HG03565 (cell line): ENCODE data around the gene UNC5CL.
"Not testable (repeated sequence)": the region's sequence is repeated elsewhere in the genome, so short reads cannot be mapped to it uniquely, and the experiment has no call there.

Experiments used
- ATAC-seq: cut with Tn5 transposase; IDR thresholded peaks from one replicate; pipeline ENCODE4 v1.9.1; 2021; ENCODE audit warnings: mild to moderate bottlenecking, moderate library complexity; ENCODE audit not compliant: unreplicated experiment

Gene UNC5CL

DNA sequence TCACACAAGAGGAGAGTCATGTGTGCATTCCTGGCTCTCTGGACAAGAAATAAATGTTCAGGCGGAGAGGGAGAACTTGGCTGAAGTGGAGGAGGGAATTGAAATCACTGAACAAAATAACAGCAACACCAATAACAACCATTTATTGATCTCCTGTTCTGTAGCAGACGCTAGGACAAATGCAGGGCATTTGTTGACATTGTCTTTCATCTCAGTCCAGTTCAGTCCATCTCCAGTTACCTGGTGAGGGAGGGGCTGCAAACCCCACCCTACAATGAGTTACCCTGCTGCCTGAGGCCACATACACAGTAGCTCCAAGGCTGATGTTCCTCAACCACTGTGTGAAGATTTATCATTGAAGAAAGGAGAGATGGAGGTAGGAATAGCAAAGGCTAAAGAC lies 27.3 kb downstream of the UNC5CL start:
- ATAC-seq = no peak

DNA sequence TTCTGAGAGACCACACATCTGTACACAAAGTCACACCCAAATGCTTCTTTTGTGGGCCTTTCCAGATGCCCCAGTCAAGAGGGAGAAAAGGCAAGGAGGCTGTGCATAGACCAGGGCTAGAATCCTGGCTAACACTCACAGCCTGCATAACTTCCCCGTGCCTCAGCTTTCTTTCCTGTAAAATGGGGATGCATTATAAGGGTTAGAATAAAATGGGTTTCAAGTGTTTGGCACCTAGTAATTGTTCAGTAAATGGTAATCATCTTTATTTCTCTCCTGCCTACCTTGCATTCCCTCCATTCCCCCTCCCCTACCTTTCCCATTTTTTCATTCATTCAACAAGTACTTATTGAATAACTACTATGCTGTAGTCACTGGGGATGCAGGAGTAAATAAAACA lies 29.4 kb downstream of the UNC5CL start:
- no peak for ATAC-seq

DNA sequence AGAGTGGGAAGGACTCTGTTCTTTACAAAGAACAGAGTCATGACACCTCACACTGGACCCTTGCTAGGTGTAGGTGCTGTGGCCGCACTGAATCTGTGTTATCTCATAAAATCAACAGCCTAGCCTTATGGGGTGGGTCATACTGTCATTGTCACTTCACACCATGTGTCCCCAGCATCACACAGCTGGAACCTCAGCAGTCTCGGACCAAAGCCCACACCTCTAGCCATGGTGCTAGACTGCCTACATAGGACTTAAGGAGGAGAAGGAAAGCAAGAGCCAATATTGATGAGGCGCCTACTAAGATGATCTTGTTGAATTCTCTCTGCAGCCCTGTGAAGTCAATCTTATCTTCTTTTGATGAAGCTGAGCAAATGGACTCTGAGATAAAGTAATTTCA lies 31.0 kb downstream of the UNC5CL start:
- ATAC-seq = no peak

DNA sequence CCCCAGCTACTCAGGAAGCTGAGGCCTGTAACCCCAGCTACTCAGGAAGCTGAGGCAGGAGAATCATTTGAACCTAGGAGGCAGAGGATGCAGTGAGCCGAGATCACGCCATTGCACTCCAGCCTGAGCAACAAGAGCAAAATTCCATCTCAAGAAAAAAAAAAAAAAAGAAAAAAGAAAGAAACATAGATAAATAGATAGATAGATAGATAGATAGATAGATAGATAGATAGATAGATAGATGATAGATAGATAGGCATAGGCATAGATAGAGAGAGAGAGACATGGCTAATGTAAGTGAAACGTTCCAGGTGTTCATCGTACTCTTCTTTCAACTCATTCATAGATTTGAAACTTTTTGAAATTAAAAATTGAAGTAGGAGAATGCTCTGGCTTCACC lies 32.0 kb downstream of the UNC5CL start:
- not testable (repeated sequence) for ATAC-seq

DNA sequence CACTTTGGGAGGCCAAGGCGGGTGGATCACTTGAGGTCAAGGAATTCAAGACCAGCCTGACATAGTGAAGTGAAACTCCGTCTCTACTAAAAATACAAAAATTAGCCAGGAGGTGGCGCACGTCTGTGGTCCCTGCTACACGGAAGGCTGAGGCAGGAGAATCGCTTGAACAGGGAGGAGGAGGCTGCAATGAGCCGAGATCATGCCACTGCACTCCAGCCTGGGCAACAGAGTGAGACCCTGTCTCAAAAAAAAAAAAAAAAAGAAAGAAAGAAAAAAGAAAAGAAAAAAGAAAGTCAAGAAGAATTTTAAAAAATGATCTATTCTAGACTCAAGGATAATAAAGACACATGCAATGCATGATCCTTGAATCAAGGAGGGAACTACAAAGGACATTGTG lies 32.8 kb downstream of the UNC5CL start:
- ATAC-seq = not testable (repeated sequence)

DNA sequence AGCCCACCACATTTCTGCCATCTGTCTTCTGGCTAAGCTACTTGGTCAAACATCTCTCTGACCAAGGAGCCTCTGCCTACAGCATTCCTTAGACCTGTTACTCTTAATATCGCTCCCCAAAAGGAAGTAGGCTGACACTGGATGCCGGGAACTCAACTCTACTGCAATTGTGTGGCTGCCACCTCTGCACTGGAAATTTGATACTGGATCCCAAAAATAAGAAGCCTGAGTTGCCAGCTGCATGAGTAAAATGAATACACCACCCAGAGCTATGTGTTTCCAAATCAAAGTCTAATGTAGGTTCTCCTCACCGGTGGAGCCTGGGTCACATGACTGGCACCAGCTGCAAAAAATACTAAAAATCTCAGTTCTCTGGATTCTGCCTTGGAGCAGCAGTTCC lies 36.9 kb downstream of the UNC5CL start:
- no peak for ATAC-seq

DNA sequence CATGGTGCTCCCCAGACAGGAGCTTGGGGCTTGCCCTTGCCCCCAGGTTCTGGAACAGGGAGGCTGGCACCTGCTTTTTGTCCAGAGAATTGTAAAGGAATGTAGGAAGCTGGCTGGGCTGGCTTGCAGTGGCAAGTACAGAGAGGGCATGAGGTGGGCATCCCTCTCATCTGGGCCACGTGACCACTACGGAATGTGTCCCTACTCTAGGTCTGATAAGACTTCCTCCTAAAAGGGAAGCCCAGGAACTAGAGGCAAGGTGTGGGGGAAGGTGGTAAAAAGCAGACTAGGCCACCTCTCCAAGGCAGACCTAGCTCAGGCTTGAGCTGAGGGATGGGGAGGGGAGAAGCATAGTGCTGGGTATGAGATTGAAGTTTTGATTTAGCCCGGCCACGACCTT lies 38.8 kb downstream of the UNC5CL start:
- ATAC-seq = no peak

DNA sequence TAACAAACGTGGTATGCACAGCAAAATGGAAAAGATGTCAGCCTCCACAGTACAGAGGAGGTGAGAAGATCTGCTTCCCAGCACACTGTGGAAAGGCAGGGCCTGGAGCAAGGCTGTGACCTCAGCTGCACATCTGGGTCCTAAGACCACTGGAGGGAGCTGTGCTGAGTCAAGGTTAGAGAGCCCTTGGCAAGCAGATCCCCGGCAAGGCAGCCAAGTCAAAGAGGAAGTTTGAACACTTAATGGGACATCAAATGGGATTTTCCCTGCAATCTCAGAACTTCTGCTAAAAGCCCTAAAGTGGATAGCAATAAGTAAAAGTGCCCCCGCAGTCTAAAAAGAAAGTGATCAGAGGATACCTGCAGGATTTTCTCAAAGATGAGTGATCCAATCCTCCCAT lies 39.5 kb downstream of the UNC5CL start:
- no peak for ATAC-seq

DNA sequence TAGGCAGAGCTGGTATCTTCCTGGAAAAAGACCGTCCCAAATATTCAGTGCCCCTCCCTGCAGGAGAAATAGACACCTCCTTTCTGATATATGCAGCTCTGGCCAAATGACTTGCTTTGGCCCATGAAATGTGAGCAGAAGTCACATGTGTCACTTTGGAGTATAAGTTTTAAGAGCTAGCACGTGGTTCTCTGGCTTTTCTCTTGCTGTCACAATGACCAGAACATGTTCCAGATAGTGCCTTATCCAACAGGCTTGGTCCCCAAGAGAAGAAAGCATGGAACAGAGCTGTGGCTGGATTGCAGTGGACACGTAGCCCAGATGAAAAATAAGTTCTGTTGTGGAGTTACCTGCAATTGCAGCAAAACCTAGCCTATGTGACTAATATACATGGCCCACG lies 40.4 kb downstream of the UNC5CL start:
- no peak for ATAC-seq

DNA sequence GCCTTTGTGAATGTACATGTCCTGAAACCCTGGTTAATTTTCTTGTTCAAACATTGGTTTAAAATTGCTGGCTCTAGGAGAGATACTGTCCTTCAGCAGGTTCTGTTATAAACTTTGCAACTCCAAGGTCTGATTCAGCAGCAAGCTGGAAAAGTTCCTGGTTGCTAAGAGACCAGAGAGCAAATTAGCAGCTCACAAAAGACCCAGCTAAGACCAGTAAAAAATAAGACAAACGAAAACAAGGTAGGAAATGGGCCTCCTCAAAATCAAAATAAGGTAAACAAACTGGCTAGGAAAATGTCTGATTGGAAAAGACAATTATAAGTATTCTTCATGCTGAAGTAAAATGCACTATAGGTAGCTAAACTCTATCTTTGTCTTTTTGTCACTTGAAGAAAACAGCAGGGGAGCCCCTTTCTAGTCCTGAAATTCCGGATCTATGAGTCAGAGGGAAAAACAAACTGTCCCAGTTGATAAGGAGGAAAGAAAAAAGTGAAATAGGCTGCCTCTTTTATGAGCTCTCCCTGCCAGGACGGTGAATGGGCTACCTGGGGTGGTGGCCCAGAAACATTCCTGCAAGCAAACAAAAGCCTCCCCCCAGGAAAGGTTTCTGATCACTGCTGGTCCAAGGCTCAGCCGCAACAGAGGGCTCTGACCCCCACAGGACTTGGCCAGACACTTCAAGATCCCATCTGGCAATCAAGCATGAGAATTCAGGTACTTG lies 41.6 kb downstream of the UNC5CL start:
- no peak for ATAC-seq

DNA sequence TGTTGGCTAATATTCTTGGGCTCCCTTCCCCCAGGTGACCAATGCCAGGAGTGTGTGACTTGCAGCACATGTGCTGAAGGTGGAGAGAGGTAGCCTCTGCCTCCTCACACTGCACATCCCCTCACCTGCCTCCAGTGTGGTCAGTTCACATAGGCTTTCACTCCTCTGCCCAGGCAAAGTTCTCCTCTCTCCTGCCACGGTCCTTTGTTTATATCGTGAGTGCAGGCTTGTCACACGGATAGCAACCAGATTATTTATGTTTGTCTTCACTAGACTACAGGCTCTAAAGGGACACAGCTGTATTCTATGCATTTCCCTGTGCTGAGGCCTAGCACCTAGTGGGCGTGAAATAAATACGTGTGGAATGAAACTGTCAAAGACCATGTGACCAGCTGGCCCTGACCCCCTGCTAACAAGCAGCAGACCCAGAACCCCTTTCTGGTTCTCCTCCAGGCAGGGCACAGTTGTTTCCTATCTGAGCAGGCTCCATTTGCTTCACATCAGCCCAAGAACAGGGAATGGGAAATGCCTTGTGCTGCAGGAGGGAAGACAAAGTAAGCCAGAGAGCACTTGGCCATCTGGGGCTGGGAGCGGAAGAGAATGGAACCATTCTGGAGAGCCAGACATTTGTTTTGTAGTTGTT lies 42.3 kb downstream of the UNC5CL start:
- ATAC-seq = no peak

DNA sequence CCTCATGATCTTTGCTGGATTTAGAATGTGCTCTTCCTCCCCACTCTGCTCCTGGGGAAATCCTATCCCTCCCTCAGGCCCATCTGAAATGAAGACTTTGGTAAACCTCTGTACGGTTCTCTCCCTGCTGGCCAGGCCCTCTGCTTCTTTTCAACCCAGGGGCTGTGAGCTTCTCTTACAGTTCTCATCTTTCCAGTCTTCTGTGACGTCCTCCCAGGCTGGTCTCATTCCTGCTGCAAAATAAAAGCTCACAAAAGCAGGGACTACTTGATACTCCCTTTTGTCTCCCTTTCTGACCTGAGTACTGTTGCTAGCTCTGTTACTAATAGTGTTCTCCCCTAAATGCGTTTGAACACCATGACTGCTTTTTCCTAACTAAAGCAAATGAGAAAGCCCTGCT lies 46.3 kb downstream of the UNC5CL start:
- no peak for ATAC-seq

DNA sequence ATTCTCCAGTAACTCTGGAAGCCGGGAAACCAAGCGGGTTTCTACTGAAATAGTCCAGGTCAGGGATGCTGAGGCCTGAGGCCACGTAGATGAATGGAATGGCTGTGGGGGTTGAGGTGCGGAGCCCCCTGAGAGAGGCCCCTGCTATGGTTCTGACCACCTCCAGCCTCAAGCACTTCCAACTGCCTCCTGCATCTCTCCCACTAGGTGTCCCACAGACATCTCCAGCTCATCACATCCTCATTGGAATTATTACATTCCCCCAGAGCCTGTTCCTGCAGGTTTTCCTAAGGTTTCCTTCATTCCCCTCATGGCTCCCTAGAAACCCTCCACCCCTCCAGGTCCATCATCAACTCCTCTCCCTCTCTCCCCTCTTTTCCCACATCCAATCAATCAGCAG lies 48.7 kb downstream of the UNC5CL start:
- no peak for ATAC-seq

DNA sequence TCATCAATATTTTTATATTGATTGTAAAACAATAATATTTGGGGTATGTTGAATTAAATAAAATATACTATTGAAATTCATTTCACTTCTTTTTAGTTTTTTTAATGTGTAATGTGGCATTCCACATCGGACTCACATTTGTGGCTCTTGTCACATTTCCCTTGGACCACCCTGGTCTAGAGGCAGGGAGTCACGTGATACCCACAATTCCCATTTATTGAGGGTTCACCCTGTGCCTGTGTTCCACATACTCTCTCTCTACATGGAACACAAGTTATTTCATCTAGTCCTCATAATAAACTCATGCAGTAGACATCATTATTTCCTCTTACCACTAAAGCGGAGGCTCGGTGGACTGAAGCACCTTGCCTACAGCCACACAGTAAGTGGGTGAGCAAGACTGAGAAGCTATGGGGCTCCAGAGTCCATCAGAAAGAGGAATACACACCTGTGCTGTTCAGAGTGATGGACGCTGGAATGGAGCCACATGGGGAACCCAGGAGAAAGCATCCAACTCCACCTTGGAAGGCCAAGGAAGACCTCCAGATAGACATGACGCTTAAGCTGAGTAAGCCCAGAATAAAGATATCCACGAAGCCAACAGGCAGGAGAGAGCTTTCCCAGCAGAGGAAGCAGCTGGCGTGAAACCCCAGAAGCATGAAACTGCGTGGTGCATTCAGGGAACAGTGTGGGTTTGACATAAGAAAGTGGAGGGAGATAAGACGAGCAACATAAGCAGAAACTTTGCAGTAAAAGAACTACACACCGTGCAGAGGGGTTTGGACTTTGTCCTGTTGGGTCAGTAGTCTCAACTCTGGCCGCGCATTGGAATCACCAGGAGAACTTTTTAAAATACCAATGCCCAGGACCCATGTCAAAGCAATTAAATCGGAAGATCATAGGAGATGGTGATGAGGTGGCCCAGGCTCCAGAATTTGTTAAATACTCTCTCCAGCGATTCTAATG lies 49.5 kb downstream of the UNC5CL start:
- ATAC-seq = no peak

DNA sequence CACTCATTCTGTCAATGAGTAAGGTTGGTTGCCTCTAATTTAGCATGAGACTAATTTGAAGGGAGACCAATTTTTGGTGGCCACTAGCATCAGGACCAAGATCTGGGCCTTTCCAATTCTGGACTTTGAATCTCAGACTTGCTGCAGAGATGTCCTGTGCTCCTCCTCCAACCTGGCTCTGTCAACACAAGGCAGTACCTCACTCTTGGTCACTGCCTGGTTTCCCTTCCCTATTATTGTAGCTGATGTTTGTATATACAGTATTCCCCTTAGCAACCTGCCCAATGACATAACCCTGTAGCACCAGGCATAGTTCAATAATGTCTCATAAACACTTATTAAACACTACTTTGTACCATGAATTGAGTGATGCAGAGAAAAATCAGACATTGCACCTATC lies 50.4 kb downstream of the UNC5CL start:
- no peak for ATAC-seq

DNA sequence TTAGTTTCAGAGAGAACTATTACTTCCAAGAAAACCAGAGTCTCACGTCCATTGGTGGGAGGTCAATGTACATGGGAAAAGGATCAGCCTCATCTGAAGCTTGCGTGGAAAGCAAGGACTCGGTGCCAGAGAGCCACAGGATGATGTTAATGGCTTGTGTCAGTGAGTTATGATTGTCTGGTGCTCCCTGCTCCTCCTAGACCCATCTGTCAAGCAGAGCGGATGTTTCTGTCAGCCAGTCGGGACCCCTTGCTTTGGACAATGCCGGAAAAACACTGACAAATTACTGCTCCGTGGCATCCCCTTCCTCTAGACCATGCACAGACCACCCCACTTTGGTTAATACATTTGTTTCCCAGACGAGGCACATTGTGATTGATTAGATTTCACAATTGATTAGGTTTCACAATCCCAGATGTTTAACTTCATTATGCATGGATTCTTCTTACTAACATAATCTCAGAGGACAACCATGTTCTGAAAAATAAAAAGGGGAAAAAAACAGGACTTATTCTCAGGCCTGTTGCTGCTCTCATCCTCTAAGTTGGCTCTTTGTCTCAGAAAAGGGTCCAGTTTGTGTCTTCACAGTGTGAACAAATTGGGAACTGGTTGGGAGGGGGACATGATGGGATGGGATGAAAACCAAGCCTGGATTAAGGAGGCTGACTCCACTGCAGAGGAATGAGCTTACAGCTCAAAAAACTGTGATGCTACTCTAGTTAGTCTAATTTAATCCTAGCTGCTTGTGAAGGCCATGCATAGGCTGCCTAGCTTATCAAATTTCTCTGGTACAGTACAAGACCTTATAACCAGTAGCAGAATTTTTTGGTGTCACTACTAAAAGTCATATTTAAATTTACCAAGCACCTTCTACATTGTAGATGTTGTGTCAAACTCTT lies 51.9 kb downstream of the UNC5CL start:
- no peak for ATAC-seq

DNA sequence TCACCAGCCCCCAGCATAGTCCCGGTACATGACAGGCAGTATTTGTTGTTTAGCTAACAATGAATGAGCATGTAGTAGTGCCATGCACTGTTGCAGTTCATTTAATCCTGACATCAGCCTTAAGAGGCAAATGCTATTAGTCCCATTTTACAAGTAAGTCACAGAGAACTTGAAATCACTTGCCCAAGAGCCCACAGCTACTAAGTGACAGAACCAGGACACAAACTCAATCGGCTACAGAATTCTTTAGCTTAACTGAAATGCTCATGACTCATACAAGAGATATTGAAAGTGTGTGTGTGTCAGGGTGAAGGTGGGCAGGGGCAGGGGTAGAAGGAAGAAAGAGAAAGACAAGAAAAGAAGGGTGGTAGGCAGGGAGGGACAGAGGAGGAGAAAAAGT lies 52.7 kb downstream of the UNC5CL start:
- ATAC-seq = no peak

DNA sequence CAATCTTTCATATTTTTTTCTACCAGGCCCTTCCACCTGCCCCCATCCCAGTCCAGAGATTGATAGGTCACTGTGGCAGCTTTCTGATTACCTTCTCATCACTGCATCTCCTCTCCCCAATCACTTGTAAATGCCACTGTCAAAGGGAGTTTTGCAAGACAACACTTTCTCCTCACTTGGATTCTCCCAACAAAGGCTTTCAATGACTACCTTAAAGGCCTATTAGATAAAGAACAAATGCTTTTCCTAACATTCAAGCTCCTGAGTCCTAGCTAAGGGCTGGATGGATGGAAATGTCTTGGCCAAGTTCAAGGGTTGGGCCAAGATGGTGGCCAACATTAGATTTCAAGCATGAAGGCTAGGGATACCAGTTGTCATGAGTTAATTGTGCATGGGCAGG lies 55.3 kb downstream of the UNC5CL start:
- no peak for ATAC-seq

DNA sequence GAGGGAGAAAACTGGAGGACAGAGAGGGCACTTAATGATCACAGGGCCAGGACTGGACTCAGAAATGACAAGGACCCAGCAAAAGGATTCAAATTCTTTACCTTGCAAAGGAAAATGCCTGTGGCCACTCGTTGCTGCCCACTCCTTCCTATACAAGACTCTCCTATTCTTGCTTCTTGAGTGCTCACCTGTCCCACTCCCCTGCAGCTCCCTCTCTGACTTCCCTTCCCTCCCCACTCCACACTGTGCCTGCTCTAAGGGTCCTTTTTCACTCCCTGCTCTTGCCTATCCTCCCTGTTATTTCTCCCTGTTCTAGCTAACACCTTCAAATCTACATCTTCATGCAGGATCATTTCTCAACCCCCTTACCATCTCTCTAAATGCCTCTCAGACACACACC lies 56.1 kb downstream of the UNC5CL start:
- no peak for ATAC-seq

DNA sequence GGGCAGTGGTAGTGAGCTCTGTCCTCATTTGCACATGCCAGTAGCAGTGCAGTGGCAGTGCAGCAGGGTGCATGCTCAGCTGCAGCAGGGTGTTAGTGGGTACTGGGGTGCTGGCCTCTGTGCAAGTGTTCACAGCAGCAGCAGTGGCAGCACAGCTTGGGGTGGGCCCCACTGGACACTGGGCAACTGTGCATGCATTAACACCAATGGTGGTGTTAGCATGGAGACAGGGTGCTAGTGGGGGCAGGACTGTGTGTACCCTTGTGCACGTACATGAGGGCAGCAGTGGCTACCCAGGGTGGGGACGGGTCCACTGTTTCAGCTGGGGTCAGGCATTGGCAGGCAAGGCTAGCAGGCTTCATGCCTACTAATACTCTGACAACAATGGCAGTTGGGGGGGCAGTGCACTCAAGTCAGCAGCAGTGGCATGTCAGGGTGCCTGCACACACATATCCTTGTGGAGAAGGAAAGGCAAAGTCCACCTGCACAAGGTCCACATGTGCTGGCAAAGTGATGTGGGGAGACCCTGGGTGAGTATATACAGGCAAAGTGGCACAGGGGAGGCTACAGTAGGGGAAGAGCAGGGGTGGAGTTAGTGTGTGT lies 60.2 kb downstream of the UNC5CL start:
- no peak for ATAC-seq
